ACHN (cell line): ENCODE data around the gene FOXK2.

Source experiments
- DNase-seq: peaks from one replicate; pipeline ENCODE4 v3.0.0-alpha.2; 2015
- in situ Hi-C: cut with HindIII; loops from 2 replicates; pipeline ENCODE4 v1.10.0; 2017; ENCODE audit warnings: low sequenced_read_pairs, low pct_ligation_motif_present, low pct_unique_long_range_greater_than_20kb

FOXK2 gene

DNA sequence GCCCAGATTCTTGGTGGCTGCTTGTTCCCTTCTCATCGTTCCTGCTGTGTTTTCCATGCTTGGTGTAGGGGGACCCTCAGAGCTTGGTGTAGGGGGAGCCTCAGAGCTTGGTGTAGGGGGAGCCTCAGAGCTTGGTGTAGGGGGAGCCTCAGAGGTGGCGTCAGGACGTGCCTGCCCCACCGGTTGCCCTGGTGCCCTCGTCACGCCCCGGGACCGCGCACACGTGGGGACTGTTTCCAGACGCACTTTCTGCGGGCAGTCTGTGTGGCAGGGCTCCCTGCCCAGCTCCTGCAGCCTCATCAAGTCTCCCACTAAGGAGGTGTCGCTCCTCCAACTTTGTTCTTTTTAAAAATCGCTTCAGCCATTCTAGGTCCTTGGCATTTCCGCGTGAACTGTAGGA, 76.8 kb downstream of the FOXK2 start:
- in situ Hi-C loops: no loop called here
- no peak for DNase-seq

DNA sequence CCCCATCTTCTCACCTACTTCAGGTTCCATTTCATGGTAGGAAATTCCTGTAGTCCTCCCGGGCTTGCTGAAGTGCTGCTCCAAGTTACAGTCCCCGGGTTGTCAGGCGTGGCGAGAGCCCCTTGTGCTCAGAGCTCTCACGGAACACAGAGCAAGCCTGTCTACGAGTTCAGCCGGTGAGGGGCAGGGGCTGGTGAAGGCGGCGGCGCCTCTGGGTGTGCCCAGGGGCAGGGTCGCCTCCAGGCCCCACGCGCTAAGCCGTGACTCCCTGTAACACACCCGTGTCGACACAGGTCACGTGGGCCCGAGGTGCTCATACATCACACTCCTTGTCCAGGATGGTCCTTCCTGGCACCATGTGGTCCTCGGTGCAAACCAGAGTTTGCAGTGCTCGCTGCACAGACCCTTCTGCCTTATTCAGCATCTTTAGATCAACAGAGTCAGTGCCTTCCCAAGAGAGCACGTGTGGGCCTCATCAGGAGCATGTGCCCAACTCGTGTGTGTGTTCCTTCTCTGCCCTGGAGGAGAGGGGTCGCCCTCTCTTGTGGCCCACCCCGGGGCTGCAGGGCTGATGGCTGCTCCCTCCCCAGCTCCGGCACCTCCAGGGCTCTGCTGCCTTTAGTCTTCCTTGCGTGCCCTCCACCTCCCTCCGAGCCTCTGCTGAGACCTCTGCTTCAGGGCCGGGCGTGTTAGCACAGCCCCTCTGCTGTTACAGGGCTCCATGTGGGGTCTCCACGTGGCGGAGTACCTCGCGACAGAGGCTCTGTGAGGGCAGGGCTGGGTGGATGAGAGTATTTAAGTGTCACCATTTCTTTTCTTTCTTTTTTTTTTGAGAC, 77.5 kb downstream of the FOXK2 start:
- in situ Hi-C loops: no loop called here
- no peak for DNase-seq

- in situ Hi-C loops: no loop called here
- DNase-seq: no peak
Measured at GRCh38 chr17:82598256-82599119, 79.0 kb downstream of the FOXK2 start.

DNA sequence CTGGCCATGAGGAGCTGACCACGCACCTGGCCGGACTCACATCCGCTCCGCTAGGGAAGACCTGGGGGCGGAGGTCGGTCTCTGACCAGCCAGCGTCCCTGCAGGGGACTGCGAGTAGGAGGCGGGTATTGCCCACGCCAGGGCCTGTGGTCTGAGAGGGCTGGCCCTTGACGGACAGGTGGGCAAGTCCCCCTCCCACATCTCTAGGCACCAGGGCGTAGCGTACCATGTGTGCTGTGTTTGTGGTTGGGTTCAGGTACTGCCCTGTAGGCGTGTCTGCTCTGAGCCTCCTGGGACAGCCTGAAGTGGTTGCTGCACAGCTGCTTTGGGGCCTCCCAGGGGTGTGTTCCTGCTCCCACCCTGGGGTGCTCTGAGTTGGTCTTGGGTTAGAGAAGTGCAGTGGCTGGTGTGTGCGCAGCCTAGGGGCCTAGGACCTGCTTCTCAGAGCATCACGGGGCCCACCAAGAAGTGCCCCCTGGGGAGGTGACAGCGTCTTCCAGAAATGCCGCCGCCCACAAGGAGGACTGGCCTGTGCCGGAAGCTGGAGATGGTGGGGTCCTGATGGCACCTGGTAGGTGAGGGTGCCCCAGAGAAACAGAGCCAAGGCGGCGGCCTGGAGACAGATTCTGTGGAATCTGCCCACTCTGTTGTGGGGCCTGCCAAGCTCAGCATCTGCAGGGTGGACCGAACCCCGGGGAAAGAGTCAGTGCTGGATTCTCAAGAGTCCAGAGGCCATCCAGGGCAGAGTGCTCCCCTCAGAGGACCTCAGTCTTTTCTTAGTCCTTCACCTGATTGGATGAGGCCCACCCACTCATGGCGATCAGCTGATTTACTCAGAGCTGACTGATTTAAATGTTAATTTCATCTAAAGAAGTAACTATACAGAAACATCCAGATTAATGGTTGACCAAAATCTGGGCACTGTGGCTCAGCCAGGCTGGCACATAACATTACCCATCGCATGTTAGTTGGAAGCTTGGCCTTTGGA, 80.4 kb downstream of the FOXK2 start:
- in situ Hi-C loops: no loop called here
- no peak for DNase-seq

DNA sequence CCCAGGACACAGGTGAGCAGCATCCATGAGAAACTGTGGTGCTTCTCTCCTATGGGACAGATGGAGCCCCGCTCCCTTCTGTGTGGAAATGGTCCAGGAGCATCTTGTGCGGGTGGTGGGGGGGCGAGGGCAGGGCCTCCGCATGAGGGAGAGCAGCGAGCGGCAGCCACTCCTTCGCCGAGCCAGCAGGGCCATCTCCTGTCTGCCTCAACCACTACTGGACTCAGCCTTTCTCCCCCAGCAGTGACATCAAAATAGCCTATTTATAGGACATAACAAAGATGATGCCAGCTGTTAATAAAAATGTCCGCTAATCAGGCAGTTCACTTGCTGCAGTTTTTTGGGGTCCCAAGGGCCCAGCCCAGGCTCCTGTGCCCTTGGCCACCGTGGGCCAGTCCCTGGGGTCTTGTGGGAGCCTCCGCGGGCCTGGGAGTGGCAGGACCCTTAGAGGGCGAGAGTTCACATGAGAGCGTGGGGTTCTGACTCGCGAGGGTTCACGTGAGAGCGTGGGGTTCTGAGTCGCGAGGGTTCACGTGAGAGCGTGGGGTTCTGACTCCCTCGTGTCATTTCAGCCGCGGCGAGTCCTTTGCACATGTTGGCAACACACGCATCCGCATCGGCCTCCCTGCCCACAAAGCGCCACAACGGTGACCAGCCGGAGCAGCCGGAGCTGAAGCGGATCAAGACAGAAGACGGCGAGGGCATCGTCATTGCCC, 81.4 kb downstream of the FOXK2 start:
- DNase-seq: no peak
- in situ Hi-C loops: no loop called here

GRCh38 chr17:82601447-82602000, 82.0 kb downstream of the FOXK2 start:
- no peak for DNase-seq
- in situ Hi-C loops: no loop called here

DNA sequence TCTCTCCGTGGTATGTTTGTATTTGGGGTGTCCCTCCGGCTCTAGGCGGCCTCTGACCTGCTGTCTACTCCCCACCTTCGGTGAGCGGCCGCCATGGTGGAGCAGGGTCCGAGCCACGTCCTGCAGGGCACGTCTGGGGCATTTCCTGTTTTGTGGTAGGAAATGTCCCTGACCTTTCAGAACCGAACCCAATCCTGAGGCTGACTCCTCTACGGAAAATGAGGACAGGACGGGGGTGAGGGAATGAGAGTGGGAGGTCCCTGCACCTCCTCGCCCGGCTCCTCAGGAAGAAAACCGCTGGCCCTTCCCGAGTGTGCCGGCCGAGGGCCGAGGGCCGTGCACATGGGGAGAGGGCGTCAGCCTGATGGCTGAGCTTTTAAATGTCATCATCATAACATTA, 83.0 kb downstream of the FOXK2 start:
- no peak for DNase-seq
- in situ Hi-C loops: no loop called here

DNA sequence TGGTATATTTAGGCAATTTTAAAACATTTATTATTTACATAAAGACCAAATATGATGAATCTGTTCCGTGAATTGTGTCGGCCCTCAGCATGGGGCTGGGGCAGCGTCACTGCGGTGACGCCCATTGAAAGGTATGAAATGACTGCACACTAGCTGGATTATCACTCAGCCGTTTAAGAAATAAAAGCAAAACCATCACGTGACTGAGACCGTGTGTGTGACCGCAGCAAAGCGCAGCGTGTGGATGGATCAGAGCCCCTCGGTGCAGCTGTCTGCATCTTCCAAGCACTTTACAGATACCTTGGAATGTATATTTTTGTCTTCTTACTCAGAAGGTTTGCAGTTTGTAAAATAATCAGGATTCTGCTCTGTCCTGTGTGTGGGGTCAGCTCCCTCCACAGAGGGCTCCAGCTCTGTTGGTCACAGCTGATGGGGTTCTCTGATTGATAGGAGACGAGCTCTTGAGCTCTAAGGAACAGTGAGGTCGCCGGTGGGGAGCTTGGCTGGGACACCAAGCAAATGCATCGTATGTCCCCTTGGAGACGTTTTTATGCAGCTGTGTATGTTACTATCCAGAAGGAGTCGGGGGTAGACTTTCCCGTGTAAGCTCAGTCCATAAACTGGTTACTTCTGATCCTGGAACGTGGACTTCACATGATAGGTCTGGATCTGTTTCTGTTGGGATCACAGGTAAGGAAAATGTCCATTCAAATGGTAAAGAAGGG, 83.6 kb downstream of the FOXK2 start:
- no peak for DNase-seq
- in situ Hi-C loops: no loop called here

DNA sequence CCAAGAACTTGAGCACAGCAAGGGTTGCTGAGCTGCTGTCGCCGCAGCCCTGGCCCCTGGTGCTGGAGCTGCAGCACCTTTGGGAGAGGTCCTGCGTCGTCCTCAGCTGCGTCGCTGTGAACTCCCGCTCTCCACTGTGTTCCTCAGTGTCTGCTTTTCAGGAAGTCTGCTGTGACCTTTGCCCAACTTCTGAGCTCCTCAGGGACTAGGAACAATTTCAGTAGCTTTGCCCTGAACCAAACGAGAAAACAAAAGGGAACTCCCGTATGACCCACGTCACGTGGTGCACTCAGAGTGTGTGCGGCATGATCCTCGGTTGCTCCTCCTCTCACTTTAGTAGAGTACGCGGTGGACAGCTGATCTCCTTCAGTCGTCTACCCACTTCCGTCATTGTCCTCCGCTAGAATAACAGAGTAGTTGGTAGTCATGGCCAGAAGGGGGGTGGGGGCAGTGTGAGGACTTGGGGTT, 84.5 kb downstream of the FOXK2 start:
- in situ Hi-C loops: no loop called here
- no peak for DNase-seq

GRCh38 chr17:82604532-82604931, 85.0 kb downstream of the FOXK2 start:
- DNase-seq: no peak
- in situ Hi-C loops: no loop called here

DNA sequence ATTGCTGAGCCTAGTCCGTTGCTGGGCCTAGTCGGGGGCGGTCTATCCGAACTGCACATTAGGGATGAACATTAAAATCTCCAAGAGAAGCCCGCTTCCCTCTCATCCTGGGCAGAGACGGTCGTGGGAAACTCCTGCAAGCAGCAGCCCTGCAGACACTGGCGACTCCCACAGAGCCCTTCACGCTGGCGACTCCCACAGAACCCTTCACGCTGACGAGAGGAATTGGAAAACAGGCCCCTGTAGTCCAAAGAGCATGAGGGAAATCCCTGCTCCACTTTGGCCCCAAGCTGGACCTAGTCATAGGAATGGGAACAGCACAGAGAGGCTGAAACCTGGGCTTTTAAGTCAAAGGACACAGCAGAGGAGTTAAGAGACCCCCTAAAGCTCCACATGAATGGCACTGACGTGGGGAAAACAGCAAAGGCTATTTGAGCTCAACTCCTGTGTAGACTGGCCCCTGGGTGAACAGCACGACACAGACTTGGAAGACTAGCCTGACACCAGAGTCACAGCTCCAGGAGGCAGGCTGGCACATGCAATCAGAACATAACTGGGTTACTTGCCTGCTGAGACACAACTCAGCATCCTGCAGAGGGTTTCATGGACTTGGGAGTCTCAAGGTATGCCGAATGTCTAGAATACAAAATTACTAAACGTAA, 86.5 kb downstream of the FOXK2 start:
- in situ Hi-C loops: no loop called here

GRCh38 chr17:82608816-82609215, 89.3 kb downstream of the FOXK2 start:
- in situ Hi-C loops: no loop called here
- no peak for DNase-seq

More for the DNA sequence above, 86.5 kb downstream of the FOXK2 start:
- no peak for DNase-seq

DNA sequence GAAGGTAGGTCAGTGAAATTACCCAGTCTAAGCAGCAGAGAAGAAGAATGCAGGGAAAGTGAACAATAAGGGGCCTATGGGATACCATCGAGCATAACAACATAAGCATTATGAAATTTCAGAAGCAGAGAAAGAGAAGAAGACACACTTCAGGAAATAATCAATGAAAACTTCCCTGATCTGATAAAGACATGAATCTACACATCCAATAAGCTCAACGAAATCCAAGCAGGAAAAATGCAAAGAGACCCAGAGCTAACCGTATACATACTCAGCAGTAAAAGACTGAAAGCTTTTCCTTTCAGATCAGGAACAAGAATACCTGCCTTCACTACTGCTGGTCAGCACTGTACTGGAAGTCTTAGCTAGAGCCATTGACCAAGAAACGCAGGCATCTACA, 90.1 kb downstream of the FOXK2 start:
- in situ Hi-C loops: no loop called here
- no peak for DNase-seq

DNA sequence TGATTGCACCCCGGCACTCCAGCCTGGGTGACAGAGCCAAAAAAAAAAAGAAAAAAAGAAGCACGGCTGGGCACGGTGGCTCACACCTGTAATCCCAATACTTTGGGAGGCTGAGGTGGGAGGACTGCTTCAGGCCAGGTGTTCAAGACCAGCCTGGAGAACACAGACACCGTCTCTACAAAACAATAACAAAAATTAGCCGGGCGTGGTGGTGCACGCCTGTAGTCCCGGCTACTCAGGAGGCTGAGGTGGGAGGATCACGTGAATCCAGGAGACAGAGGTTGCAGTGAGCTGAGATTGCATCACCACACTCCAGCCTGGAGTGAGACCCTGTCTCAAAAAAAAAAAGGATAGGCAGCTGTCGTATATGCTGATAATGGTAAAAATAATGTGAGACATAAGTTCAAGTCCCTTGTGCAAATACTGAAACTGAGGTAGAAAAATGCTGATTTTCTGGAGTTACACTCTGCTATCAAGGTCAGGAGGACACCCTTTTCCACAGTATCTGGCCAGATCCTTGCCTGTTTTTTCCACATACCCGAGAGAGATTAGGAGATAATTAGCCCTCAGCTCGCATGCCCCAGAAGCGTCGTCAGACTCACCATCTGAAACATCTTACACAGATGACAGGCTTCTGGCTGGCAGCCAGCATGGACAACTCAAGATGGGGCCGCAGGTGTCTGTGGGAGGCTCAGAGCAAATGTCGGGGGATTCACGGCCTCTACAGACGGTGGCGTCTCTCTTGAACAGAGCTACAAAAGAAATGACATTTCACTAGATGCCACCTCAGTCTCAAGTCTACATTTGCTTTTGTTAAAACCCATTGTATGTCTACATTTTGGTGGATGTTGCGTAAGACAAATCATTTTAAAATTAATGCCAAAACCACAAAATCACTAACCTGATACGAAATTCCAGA, 91.9 kb downstream of the FOXK2 start:
- in situ Hi-C loops: no loop called here
- DNase-seq: no peak

- in situ Hi-C loops: no loop called here
- peak; percentile 19 for DNase-seq
Measured at GRCh38 chr17:82613283-82614094, 94.0 kb downstream of the FOXK2 start.
